ENCODE results near the gene MYH10.

DNA sequence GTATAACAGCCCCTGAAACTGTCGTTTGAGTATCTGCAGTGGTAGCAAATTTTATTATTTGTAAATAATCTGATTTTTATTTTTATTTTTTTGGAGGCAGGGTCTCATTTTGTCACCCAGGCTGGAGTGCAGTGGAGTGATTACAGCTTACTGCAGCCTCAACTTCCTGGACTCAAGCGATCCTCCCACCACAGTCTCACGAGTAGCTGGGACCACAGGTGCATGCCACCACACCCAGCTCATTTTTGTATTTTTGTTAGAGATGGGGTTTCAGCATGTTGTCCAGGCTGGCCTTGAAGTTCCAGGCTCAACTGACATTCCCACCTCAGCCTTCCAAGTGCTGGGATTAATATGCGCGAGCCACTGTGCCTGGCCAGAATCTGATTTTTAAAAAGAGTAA, 192.1 kb downstream of the MYH10 start:
- no peak for TF ChIP-seq EP300 (IDR thresholded peaks at IDR 0.05)
- TF ChIP-seq, protein P1, sequence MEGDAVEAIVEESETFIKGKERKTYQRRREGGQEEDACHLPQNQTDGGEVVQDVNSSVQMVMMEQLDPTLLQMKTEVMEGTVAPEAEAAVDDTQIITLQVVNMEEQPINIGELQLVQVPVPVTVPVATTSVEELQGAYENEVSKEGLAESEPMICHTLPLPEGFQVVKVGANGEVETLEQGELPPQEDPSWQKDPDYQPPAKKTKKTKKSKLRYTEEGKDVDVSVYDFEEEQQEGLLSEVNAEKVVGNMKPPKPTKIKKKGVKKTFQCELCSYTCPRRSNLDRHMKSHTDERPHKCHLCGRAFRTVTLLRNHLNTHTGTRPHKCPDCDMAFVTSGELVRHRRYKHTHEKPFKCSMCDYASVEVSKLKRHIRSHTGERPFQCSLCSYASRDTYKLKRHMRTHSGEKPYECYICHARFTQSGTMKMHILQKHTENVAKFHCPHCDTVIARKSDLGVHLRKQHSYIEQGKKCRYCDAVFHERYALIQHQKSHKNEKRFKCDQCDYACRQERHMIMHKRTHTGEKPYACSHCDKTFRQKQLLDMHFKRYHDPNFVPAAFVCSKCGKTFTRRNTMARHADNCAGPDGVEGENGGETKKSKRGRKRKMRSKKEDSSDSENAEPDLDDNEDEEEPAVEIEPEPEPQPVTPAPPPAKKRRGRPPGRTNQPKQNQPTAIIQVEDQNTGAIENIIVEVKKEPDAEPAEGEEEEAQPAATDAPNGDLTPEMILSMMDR (IDR thresholded peaks at IDR 0.05) = no peak

Measured in ovary (tissue), 3 donors.